IgD-negative memory B cell (primary cell): ENCODE results near the gene UFC1. TPM values are rescaled to one million over a fixed set of nuclear protein-coding genes. Genes with fewer than 3 reads are reported as not detected.
A peak's percentile ranks its signal among the peaks of the same experiment; 100 is the strongest.
"Not testable (repeated sequence)": the region's sequence is repeated elsewhere in the genome, so short reads cannot be mapped to it uniquely, and the experiment has no call there.

Experiments
- H3K27ac Mint-ChIP-seq, 3 donors: one replicate each; pipeline ENCODE4 v1.8.0; 2020 to 2022; ENCODE audit warnings: mild to moderate bottlenecking in 3 of 3, mixed read lengths in 3 of 3, moderate library complexity in 1 of 3
- H3K27me3 Mint-ChIP-seq: one replicate; pipeline ENCODE4 v1.8.0; 2021; ENCODE audit warnings: mixed read lengths
- H3K36me3 Mint-ChIP-seq: one replicate; pipeline ENCODE4 v1.8.0; 2020; ENCODE audit warnings: mild to moderate bottlenecking, mixed read lengths
- H3K4me1 Mint-ChIP-seq, 3 donors: one replicate each; pipeline ENCODE4 v1.8.0; 2020 to 2022; ENCODE audit warnings: mixed read lengths in 3 of 3, mild to moderate bottlenecking in 1 of 3
- H3K4me3 Mint-ChIP-seq, 4 donors: one replicate each; pipeline ENCODE4 v1.8.0; 2020 to 2022; ENCODE audit warnings: mild to moderate bottlenecking in 4 of 4, mixed read lengths in 4 of 4, moderate library complexity in 3 of 4
- H3K9me3 Mint-ChIP-seq, 3 donors: one replicate each; pipeline ENCODE4 v1.8.0; 2020 to 2021; ENCODE audit warnings: mixed read lengths in 3 of 3, mild to moderate bottlenecking in 1 of 3
- polyA plus RNA-seq: library from polyadenylated mRNA; unstranded; fragments of 300-500 nt; fragmentation: Illumina TruSeq; gene quantifications from one replicate; pipeline ENCODE4 v1.2.3, GENCODE V29; 2021

UFC1 gene
- 122 TPM for polyA plus RNA-seq

- Mint-ChIP-seq H3K27ac (peak within 1 kb of the TSS; percentile 95 to 100 (median 100)), H3K4me3 (peak within 1 kb of the TSS; percentile 96 to 99 (median 97)), H3K36me3 (no peaks in the 10 kb centered on the region), H3K9me3 (no peaks in the 10 kb centered on the region), H3K27me3 (no peaks in the 10 kb centered on the region), H3K4me1 (peaks cover 12 to 40% (median 15%) of the 10 kb centered on the region in 3 donors)
Observed at GRCh38 chr1:161153682-161154337, at the start of gene UFC1. Gene UFC1, plus strand, starts transcription at chr1:161153978. Its CDS starts 20 bp downstream, at chr1:161153998.

DNA sequence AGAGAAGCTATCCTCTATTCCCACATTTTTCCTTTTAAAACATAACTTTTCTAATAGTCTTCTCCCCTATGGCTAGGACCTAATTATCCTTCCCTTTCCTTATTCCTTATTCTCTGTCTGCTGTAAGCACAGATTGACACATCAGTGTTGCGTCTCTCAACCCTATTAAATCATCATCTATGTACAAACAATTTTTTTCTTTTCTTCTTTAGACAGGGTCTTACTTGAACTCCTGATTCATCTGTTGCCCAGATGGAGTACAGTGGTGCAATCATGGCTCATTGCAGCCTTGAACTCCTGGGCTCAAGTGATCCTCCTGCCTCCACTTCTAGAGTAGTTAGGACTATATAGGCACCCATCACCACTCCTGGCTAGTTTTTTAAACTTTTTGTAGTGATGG, 47.3 kb upstream of the UFC1 start:
- Mint-ChIP-seq H3K4me3 (no peak overlapping the region), H3K36me3 (peaks cover 4% of the 10 kb centered on the region), H3K4me1 (peaks cover 12 to 13% (median 12%) of the 10 kb centered on the region in 3 donors), H3K9me3 (no peaks in the 10 kb centered on the region), H3K27ac (no peak overlapping the region), H3K27me3 (no peaks in the 10 kb centered on the region)

GRCh38 chr1:161111117-161111516, 42.7 kb upstream of the UFC1 start:
- H3K27ac Mint-ChIP-seq, result no peak overlapping the region
- no peaks in the 10 kb centered on the region for H3K27me3 Mint-ChIP-seq
- H3K4me1 Mint-ChIP-seq, result peaks cover 35 to 38% (median 35%) of the 10 kb centered on the region in 3 donors
- no peak overlapping the region for H3K4me3 Mint-ChIP-seq
- H3K36me3 Mint-ChIP-seq, result peaks cover 3% of the 10 kb centered on the region
- H3K9me3 Mint-ChIP-seq, result no peaks in the 10 kb centered on the region

DNA sequence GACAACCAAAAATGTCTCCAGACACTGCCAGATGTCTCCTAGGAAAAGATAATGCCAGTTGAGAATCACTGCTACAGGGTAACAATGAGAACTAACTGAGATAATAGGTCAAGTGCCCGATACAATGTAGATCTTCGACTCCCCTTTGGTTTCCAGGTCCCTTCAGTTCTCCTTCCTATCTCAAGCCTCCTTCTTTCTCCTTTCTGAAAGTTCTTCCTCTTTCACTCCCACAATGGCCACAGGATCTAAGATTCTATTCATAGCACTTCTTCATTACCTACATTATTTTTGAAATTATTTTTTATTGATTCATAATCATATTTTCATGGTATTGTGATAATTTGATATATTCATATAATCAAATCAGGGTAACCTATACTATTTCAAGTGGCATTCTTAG, 42.3 kb upstream of the UFC1 start:
- Mint-ChIP-seq H3K4me1 (peaks cover 35 to 38% (median 37%) of the 10 kb centered on the region in 3 donors), H3K36me3 (peaks cover under 1% of the 10 kb centered on the region), H3K9me3 (no peaks in the 10 kb centered on the region), H3K27ac (no peak overlapping the region), H3K4me3 (no peak overlapping the region), H3K27me3 (no peaks in the 10 kb centered on the region)

DNA sequence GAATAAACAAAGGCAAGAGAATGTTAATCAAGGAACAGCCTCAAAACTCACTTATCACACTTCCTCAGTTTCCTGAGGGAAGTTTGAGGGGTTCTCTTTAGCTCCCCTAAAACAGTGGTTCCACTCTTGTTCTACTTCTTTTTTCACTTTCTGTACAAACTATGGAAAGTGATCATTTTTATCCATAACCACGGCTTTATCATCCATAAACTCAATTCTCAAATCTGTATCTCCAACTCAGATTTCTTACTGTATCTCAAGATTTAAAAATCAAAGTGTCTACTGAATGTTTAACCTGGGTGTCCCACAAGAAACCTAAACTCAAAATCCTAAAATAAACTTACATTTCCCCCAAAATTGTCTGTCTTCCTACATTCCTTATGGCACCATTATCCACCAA, 39.9 kb upstream of the UFC1 start:
- H3K36me3 Mint-ChIP-seq, result no peaks in the 10 kb centered on the region
- H3K27me3 Mint-ChIP-seq, result no peaks in the 10 kb centered on the region
- no peaks in the 10 kb centered on the region for H3K9me3 Mint-ChIP-seq
- H3K4me3 Mint-ChIP-seq, result peak overlapping the region in 1 of 4 donors; percentile 54
- no peak overlapping the region for H3K27ac Mint-ChIP-seq
- H3K4me1 Mint-ChIP-seq, result peaks cover 44 to 46% (median 45%) of the 10 kb centered on the region in 3 donors

DNA sequence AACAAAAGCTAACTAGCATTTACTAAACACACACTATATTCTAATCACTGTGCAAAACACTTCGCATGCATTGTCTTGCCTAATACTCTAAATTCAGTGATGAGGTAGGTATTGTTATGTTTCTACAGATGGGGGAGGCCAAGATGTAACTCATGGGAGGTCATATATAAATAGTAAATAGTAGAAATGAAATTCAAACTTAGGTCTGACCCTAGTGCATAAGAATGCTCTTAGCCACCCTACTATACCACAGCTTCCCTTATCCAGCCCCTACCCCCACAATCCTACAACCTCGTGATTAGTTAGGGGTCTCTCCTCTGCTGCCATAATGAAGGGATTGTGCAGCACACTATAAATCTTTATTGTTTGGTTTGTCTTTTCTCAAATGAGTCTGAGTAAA, 39.2 kb upstream of the UFC1 start:
- H3K36me3 Mint-ChIP-seq, result no peaks in the 10 kb centered on the region
- no peak overlapping the region for H3K27ac Mint-ChIP-seq
- H3K27me3 Mint-ChIP-seq, result no peaks in the 10 kb centered on the region
- peaks cover 41 to 49% (median 49%) of the 10 kb centered on the region in 3 donors for H3K4me1 Mint-ChIP-seq
- no peaks in the 10 kb centered on the region for H3K9me3 Mint-ChIP-seq
- peak overlapping the region in 1 of 4 donors; percentile 54 for H3K4me3 Mint-ChIP-seq

DNA sequence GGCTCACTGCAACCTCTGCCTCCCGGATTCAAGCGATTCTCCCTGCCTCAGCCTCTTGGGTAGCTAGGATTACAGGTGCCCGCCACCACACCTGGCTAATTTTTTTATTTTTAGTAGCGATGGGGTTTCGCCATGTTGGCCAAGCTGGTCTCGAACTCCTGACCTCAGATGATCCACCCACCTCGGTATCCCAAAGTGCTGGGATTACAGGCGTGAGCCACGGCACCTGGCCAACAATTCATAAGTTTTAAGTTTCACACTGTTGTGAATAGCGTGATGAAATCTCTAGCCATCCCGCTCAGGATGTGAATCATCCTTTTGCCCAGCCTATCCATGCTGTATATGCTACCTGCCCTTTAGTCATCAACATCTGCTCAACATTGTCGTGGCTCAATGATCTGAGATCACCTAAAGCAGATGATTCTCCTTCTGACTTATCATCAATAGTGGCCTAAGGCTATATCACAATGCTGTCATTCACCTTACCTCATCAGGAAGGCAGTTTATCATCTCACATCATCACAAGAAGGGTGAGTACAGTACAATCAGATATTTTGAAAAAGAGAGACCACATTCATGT, 38.6 kb upstream of the UFC1 start:
- Mint-ChIP-seq H3K27me3 (no peaks in the 10 kb centered on the region), H3K4me3 (peak overlapping the region in 2 of 4 donors; percentile 45 to 83), H3K36me3 (no peaks in the 10 kb centered on the region), H3K27ac (peak overlapping the region in 2 of 3 donors; percentile 46 to 67), H3K9me3 (no peaks in the 10 kb centered on the region), H3K4me1 (peaks cover 45 to 56% (median 54%) of the 10 kb centered on the region in 3 donors)

- Mint-ChIP-seq H3K27ac (peak overlapping the region in 2 of 3 donors; percentile 13 to 46), H3K4me3 (peak overlapping the region in 3 of 4 donors; percentile 83 to 95 (median 85)), H3K4me1 (peaks cover 45 to 57% (median 55%) of the 10 kb centered on the region in 3 donors)
- H3K27me3 Mint-ChIP-seq, H3K9me3 Mint-ChIP-seq, H3K36me3 Mint-ChIP-seq: not testable (repeated sequence)
Observed at GRCh38 chr1:161115961-161116360, 37.8 kb upstream of the UFC1 start.

DNA sequence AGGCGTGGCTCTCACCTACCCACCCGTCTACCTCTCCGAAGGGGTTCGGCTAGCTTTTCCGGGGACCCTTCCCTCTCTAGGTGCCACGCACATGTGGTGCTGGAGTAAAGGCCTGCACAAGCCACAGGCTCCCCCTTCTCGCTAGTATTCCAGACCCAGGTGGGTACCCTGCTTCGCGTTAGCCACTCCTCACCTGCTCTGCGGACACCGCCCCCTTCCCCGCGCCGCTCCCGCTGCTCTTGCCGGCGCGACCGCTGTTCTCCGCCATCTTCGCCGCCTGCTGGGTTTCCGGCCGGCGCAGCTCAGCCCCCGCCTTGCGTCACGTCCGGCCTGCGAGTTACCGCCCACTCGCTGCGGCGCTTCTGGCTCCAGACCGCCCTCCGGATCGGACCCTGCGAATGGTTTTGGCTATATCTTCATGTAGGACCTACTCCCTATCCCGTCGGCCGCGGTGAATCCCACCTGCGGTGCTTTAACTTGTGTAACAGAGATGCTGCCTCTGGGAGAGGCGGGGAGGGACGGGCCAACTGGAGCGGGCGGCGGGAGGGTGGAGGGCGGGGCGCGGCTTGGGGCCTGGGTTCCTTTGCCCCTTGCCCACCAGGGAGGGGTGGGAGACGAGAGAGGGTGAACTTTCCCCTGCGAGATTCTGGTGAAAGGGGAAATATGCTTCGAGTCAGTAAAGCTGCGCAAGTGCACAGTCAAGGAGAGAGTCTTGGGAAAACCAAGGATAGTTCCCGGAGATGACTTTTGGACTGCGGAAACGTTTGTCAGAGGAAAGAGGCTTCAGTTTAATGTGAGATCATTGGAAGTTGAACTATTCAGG, 35.8 kb upstream of the UFC1 start, which contains the start of the genes NIT1 and PFDN2:
TSS of gene NIT1 (plus strand) at position 347 of the 823 bp plus-strand sequence. CDS start at position 419, 72 bp downstream.
TSS of gene PFDN2 (minus strand) at position 279 of the 823 bp plus-strand sequence. CDS start at position 268, 11 bp downstream.
- Mint-ChIP-seq H3K4me1 (peaks cover 38 to 57% (median 56%) of the 10 kb centered on the region in 3 donors), H3K27ac (peak within 1 kb of the TSS; percentile 86 to 96 (median 96)), H3K27me3 (no peaks in the 10 kb centered on the region), H3K9me3 (no peaks in the 10 kb centered on the region), H3K36me3 (no peaks in the 10 kb centered on the region), H3K4me3 (peak within 1 kb of the TSS; percentile 83 to 98 (median 94))

GRCh38 chr1:161119092-161119903, 34.5 kb upstream of the UFC1 start:
- peaks cover 31 to 46% (median 45%) of the 10 kb centered on the region in 3 donors for H3K4me1 Mint-ChIP-seq
- no peaks in the 10 kb centered on the region for H3K36me3 Mint-ChIP-seq
- H3K9me3 Mint-ChIP-seq, result no peaks in the 10 kb centered on the region
- H3K4me3 Mint-ChIP-seq, result peak overlapping the region; percentile 76 to 98 (median 89)
- H3K27ac Mint-ChIP-seq, result peak overlapping the region; percentile 86 to 96 (median 88)
- no peaks in the 10 kb centered on the region for H3K27me3 Mint-ChIP-seq

- peaks cover 21 to 36% (median 36%) of the 10 kb centered on the region in 3 donors for H3K4me1 Mint-ChIP-seq
- H3K36me3 Mint-ChIP-seq, result no peaks in the 10 kb centered on the region
- H3K4me3 Mint-ChIP-seq, result peak overlapping the region in 3 of 4 donors; percentile 47 to 61 (median 49)
- H3K27ac Mint-ChIP-seq, result peak overlapping the region; percentile 64 to 75 (median 64)
- H3K9me3 Mint-ChIP-seq, result no peaks in the 10 kb centered on the region
- H3K27me3 Mint-ChIP-seq, result no peaks in the 10 kb centered on the region
Observed at GRCh38 chr1:161121042-161121650, 32.6 kb upstream of the UFC1 start.

- peak overlapping the region; percentile 64 to 75 (median 64) for H3K27ac Mint-ChIP-seq
Observed at GRCh38 chr1:161121834-161122233, 31.9 kb upstream of the UFC1 start.

GRCh38 chr1:161122967-161123366, 30.8 kb upstream of the UFC1 start:
- H3K27me3 Mint-ChIP-seq, result no peaks in the 10 kb centered on the region
- H3K27ac Mint-ChIP-seq, result peak overlapping the region in 2 of 3 donors; percentile 50 to 75
- peaks cover 4% of the 10 kb centered on the region for H3K36me3 Mint-ChIP-seq

More at GRCh38 chr1:161121834-161122233, 31.9 kb upstream of the UFC1 start:
- Mint-ChIP-seq H3K4me1 (peaks cover 21 to 35% (median 35%) of the 10 kb centered on the region in 3 donors), H3K36me3 (peaks cover 4% of the 10 kb centered on the region), H3K4me3 (peak overlapping the region in 2 of 4 donors; percentile 49 to 61), H3K9me3 (no peaks in the 10 kb centered on the region), H3K27me3 (no peaks in the 10 kb centered on the region)

More at GRCh38 chr1:161122967-161123366, 30.8 kb upstream of the UFC1 start:
- peaks cover 11 to 40% (median 30%) of the 10 kb centered on the region in 3 donors for H3K4me1 Mint-ChIP-seq
- peak overlapping the region in 2 of 4 donors; percentile 12 to 15 for H3K4me3 Mint-ChIP-seq
- H3K9me3 Mint-ChIP-seq, result no peaks in the 10 kb centered on the region
